ENCODE results near the gene CTNNBL1.

GRCh38 chr20:37911838-37912281, 218.0 kb downstream of the CTNNBL1 start:
- no peak for TF ChIP-seq CTCF (IDR thresholded peaks at IDR 0.05)
- TF ChIP-seq POLR2A (IDR thresholded peaks at IDR 0.05), result no peak
